Parathyroid adenoma (tissue), 2 donors: ENCODE data around the gene TMEM184B.

Experiments used
- H2AFZ ChIP-seq: fragments of 300-600 bp; sonication (generic); one replicate; pipeline ENCODE4 v1.7.0; 2017; ENCODE audit warnings: antibody characterized with exemption, mild to moderate bottlenecking
- H3K27ac ChIP-seq: fragments of 300-600 bp; sonication (generic); one replicate; pipeline ENCODE4 v1.7.0; 2017
- H3K27me3 ChIP-seq: fragments of 300-600 bp; sonication (generic); one replicate; pipeline ENCODE4 v1.7.0; 2017; ENCODE audit warnings: low read length; ENCODE audit not compliant: control insufficient read depth, insufficient read depth
- H3K36me3 ChIP-seq: fragments of 300-600 bp; sonication (generic); one replicate; pipeline ENCODE4 v1.7.0; 2017; ENCODE audit warnings: low read length; ENCODE audit not compliant: control insufficient read depth, insufficient read depth
- H3K4me1 ChIP-seq: fragments of 300-600 bp; sonication (generic); one replicate; pipeline ENCODE4 v1.7.0; 2017; ENCODE audit warnings: control low read depth
- H3K4me2 ChIP-seq: fragments of 300-600 bp; sonication (generic); one replicate; pipeline ENCODE4 v1.7.0; 2017; ENCODE audit warnings: low read length
- H3K4me3 ChIP-seq: fragments of 300-600 bp; sonication (generic); one replicate; pipeline ENCODE4 v1.7.0; 2017; ENCODE audit warnings: low read depth, low read length
- H3K79me2 ChIP-seq: fragments of 300-600 bp; sonication (generic); one replicate; pipeline ENCODE4 v1.7.0; 2017; ENCODE audit warnings: control low read depth
- H3K9ac ChIP-seq: fragments of 300-600 bp; sonication (generic); one replicate; pipeline ENCODE4 v1.7.0; 2017; ENCODE audit warnings: mild to moderate bottlenecking
- H3K9me3 ChIP-seq: fragments of 300-600 bp; sonication (generic); one replicate; pipeline ENCODE4 v1.7.0; 2017; ENCODE audit warnings: low read length; ENCODE audit not compliant: control insufficient read depth
- CTCF ChIP-seq: fragments of 300-600 bp; sonication (generic); IDR thresholded peaks from one replicate; pipeline ENCODE4 v1.7.0; 2017; ENCODE audit warnings: antibody characterized with exemption, mild to moderate bottlenecking
- donor health status: primary hyperparathyroidism.

The TMEM184B gene

GRCh38 chr22:38189104-38189503 lies 83.7 kb downstream of the TMEM184B start:
- no peaks in the 10 kb centered on the region for H3K9me3 ChIP-seq

DNA sequence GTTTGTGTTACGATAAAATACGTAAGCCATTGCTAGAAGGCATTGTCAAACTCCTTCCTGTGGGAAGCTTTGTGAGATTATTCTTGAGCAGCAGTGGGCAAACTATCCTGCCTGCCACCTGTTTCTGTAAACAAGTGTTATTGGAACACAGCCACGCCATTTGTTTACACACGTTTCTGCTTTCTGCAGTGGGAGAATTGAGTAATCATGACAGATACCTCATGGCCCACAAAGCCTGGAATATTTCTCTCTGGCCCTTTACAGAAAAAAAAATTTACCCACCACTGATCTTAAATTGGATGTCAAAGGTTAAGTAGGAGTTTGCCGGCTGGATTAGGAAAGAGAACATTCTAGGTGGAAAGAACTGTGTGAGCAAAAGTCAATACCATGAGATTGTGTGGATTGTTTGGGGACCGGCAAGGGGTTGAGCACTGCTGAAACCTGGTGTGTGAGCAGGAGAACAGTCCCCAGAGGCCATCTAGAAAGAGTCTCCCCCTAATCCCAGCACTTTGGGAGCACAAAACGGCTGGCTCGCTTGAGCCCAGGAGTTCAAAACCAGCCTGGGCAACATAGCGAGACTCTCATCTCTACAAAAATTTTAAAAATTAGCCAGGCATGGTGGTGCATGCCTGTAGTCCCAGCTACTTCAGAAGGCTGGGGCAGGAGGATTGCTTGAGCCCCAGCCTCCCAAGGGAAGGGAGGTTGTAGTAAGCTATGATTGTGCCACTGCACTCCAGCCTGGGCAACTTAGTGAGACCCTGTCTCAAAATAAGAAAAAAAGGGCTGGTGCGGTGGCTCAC lies 85.2 kb downstream of the TMEM184B start:
- H3K79me2 ChIP-seq: no peaks in the 10 kb centered on the region
- H3K4me3 ChIP-seq: no peak overlapping the region
- H3K9ac ChIP-seq: no peak overlapping the region
- H3K27me3 ChIP-seq: no peaks in the 10 kb centered on the region
- no peaks in the 10 kb centered on the region for H3K4me1 ChIP-seq
- no peaks in the 10 kb centered on the region for H3K9me3 ChIP-seq
- peak overlapping the region; percentile 9 for H3K4me2 ChIP-seq
- no peak overlapping the region for H2AFZ ChIP-seq
- no peaks in the 10 kb centered on the region for H3K36me3 ChIP-seq
- no peak overlapping the region for H3K27ac ChIP-seq
- TF ChIP-seq CTCF: no peak

More at GRCh38 chr22:38189104-38189503, 83.7 kb downstream of the TMEM184B start:
- no peak for TF ChIP-seq CTCF
- Histone ChIP-seq H3K27me3 (no peaks in the 10 kb centered on the region), H3K27ac (no peak overlapping the region), H3K9ac (no peak overlapping the region), H3K79me2 (no peaks in the 10 kb centered on the region), H3K4me1 (no peaks in the 10 kb centered on the region), H2AFZ (no peak overlapping the region), H3K4me3 (no peak overlapping the region), H3K36me3 (no peaks in the 10 kb centered on the region), H3K4me2 (no peak overlapping the region)

DNA sequence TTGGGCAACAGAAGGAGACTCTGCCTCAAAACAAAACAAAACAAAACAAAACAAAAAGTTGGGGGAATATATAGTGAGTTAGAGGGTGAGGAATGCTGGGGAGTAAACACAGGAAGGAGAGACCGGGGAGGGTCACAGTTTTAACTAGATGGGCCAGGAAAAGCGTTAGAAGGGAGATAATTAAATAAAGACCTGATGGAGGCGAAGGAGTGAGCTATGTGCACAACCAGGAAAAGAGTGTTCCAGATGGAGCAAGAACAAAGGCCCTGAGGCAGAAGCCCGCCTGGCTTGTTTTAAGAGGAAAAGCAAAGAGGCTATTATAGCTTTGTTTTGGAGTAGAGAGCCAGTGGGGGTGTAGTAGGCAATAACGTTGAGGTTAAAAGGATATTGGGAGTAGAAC lies 86.4 kb downstream of the TMEM184B start:
- no peak for TF ChIP-seq CTCF
- H3K27ac ChIP-seq: no peak overlapping the region

DNA sequence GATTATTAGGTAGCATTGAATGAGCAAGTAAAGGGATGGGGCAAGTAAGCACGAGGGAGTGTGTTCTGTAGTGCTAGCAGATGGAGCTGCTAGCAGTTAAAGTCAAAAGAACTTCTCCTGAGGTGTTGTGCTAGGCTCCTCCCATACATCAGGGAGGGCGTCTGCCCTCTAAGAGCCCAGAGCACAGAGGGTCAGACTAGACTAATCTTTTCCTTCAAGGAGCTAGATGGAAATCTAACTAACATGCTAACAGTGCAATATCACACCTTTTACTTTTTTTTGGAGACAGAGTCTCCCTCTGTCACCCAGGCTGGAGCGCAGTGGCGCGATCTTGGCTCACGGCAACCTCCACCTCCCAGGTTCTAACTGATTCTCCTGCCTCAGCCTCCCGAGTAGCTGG lies 88.0 kb downstream of the TMEM184B start:
- no peaks in the 10 kb centered on the region for H3K4me1 ChIP-seq
- H3K36me3 ChIP-seq: no peaks in the 10 kb centered on the region
- no peak overlapping the region for H3K4me2 ChIP-seq
- no peak overlapping the region for H2AFZ ChIP-seq
- no peaks in the 10 kb centered on the region for H3K9me3 ChIP-seq
- H3K27ac ChIP-seq: no peak overlapping the region
- no peak for TF ChIP-seq CTCF
- no peaks in the 10 kb centered on the region for H3K79me2 ChIP-seq
- H3K9ac ChIP-seq: no peak overlapping the region
- H3K27me3 ChIP-seq: no peaks in the 10 kb centered on the region
- H3K4me3 ChIP-seq: no peak overlapping the region

More for the DNA sequence above, 86.4 kb downstream of the TMEM184B start:
- H3K27me3 ChIP-seq: no peaks in the 10 kb centered on the region
- H3K36me3 ChIP-seq: no peaks in the 10 kb centered on the region
- H3K79me2 ChIP-seq: no peaks in the 10 kb centered on the region
- no peak overlapping the region for H3K4me2 ChIP-seq
- H2AFZ ChIP-seq: no peak overlapping the region
- no peak overlapping the region for H3K9ac ChIP-seq
- H3K9me3 ChIP-seq: no peaks in the 10 kb centered on the region
- H3K4me3 ChIP-seq: no peak overlapping the region
- H3K4me1 ChIP-seq: no peaks in the 10 kb centered on the region
